ENCODE data around the gene KIAA1217. TPM values are rescaled to one million over a fixed set of nuclear protein-coding genes. Genes with fewer than 3 reads are reported as not detected.

Gene KIAA1217
- polyA plus RNA-seq, 2 of the 4 experiments (the other 2 are of a cell fraction) = 1.5 to 2.7 TPM

DNA sequence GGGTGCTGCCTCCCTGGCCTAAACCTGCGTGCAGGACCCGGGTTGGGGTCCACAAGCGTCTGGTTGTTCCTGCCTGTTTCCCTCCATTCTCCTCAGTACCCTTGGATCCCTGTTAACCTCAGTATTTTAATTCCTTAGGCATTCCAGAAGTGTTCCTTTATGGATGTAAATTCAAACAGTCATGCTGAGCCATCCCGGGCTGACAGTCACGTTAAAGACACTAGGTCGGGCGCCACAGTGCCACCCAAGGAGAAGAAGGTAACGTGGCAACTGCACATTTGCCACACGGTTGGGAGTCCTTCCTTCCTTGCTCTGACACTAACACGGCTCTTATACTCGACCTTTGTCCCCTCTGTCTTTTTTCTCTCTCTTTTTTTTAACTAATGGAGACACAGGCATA is 327.7 kb downstream of the KIAA1217 start:
- CTCF ChIA-PET = interaction anchor here (0.7 to 1.2 kb wide), 3 partner anchors 22 to 1360 kb away, joined by 3 to 4 read pairs (median 3); no protein-coding TSS in a partner anchor
- Histone ChIP-seq H3K27ac (no peak overlapping the region), H3K4me2 (no peak overlapping the region), H3K4me1 (no peaks in the 10 kb centered on the region), H3K9me3 (no peaks in the 10 kb centered on the region), H3K4me3 (no peak overlapping the region)
- no peak for ATAC-seq
- POLR2A ChIA-PET = no interaction called here
- 78% methylated on average over 11 of the region's 11 CpGs for whole genome bisulfite sequencing (ENCODE audit: missing lambda C conversion rate)
- FAIRE-seq = no peak
- no peak for DNase-seq (ENCODE audit: low read depth in 1 of 2, low spot score in 1 of 2)
- TF ChIP-seq TFCP2L1 (CRISPR knock-in tag; IDR thresholded peaks at IDR 0.05) = no peak
- TF ChIP-seq RCOR1 (IDR thresholded peaks at IDR 0.05; ENCODE audit: low read depth, low read length) = no peak
- TF ChIP-seq FOSL2 (IDR thresholded peaks at IDR 0.05) = no peak
- TF ChIP-seq FOSL2 (CRISPR knock-in tag; IDR thresholded peaks at IDR 0.05) = no peak
- no peak for TF ChIP-seq MYC (IDR thresholded peaks at IDR 0.05; ENCODE audit: borderline replicate concordance, low read length)
- no peak for TF ChIP-seq FOSB (CRISPR knock-in tag; IDR thresholded peaks at IDR 0.05)
- TF ChIP-seq GATA3 (IDR thresholded peaks at IDR 0.05; ENCODE audit: borderline replicate concordance) = no peak
- TF ChIP-seq SREBF2 (IDR thresholded peaks at IDR 0.05) = no peak
- TF ChIP-seq BCL3 (IDR thresholded peaks at IDR 0.05) = no peak
- TF ChIP-seq JUN (IDR thresholded peaks at IDR 0.05) = no peak
- TF ChIP-seq SMC3 (IDR thresholded peaks at IDR 0.05) = no peak
- no peak for TF ChIP-seq ZSCAN20 (CRISPR knock-in tag; IDR thresholded peaks at IDR 0.05)
- no peak for TF ChIP-seq BHLHE40 (IDR thresholded peaks at IDR 0.05; ENCODE audit: low read depth, low read length)
- no peak for TF ChIP-seq HDAC2 (IDR thresholded peaks at IDR 0.05)
- no peak for TF ChIP-seq REST (IDR thresholded peaks at IDR 0.05)
- TF ChIP-seq, protein P1, sequence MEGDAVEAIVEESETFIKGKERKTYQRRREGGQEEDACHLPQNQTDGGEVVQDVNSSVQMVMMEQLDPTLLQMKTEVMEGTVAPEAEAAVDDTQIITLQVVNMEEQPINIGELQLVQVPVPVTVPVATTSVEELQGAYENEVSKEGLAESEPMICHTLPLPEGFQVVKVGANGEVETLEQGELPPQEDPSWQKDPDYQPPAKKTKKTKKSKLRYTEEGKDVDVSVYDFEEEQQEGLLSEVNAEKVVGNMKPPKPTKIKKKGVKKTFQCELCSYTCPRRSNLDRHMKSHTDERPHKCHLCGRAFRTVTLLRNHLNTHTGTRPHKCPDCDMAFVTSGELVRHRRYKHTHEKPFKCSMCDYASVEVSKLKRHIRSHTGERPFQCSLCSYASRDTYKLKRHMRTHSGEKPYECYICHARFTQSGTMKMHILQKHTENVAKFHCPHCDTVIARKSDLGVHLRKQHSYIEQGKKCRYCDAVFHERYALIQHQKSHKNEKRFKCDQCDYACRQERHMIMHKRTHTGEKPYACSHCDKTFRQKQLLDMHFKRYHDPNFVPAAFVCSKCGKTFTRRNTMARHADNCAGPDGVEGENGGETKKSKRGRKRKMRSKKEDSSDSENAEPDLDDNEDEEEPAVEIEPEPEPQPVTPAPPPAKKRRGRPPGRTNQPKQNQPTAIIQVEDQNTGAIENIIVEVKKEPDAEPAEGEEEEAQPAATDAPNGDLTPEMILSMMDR (IDR thresholded peaks at IDR 0.05) = no peak

GRCh38 chr10:24541239-24541753 is 332.4 kb downstream of the KIAA1217 start:
- peak in 1 of 2 experiments; percentile 48 for DNase-seq (ENCODE audit: low read depth in 1 of 2, low spot score in 1 of 2)
- CTCF ChIA-PET = no interaction called here
- ATAC-seq = peak in 1 of 2 experiments; percentile 62; a peak in 3 of 6 replicates

More at GRCh38 chr10:24541239-24541753, 332.4 kb downstream of the KIAA1217 start:
- TF ChIP-seq EHF (CRISPR knock-in tag; IDR thresholded peaks at IDR 0.05) (no peak), RAD21 (conservative IDR thresholded peaks at IDR 0.05 in 1 of 2, IDR thresholded peaks at IDR 0.05 in 1 of 2) (no peak), HOXB5 (CRISPR knock-in tag; IDR thresholded peaks at IDR 0.05) (no peak)
- H3K27ac ChIP-seq = no peak overlapping the region
- FAIRE-seq = no peak
- no peak overlapping the region for H3K4me2 ChIP-seq
- no peaks in the 10 kb centered on the region for H3K9me3 ChIP-seq
- 47% methylated on average over 9 of the region's 9 CpGs for WGBS (ENCODE audit: missing lambda C conversion rate)
- POLR2A ChIA-PET = no interaction called here
- no peaks in the 10 kb centered on the region for H3K4me1 ChIP-seq
- no peak overlapping the region for H3K4me3 ChIP-seq
